SK-N-SH (cell line): ENCODE data around the gene APOBEC2. TPM values are rescaled to one million over a fixed set of nuclear protein-coding genes. Genes with fewer than 3 reads are reported as not detected.
A peak's percentile ranks its signal among the peaks of the same experiment; 100 is the strongest.

Source experiments
- CTCF ChIA-PET: fragments of 300-600, 350-600 bp; formaldehyde crosslinking; extraction: SDS; loops from one replicate; lab custom pipeline; 2021; lab: Yijun Ruan, JAX
- POLR2A ChIA-PET: fragments of 350-600 bp; sonication (Branson Sonifier 250); formaldehyde crosslinking; extraction: SDS; loops from one replicate; lab custom pipeline; 2020; ENCODE audit warnings: antibody characterized with exemption, inconsistent platforms; lab: Yijun Ruan, JAX
- DNase-seq: peaks from one replicate; pipeline ENCODE4 v3.0.0; 2012
- H2AFZ ChIP-seq: fragments of 200-600 bp; sonication (generic); 2 replicates; pipeline ENCODE4 v1.8.1; 2016; ENCODE audit warnings: antibody characterized with exemption, mild to moderate bottlenecking, low read depth
- H3F3A ChIP-seq: fragments of 200-600 bp; sonication (generic); replicated peaks from 2 replicates; pipeline ENCODE3; 2016; ENCODE audit warnings: antibody characterized with exemption, mild to moderate bottlenecking; ENCODE audit not compliant: insufficient read depth
- H3K27ac ChIP-seq, 2 experiments: fragments of 200-500 bp in 1 of 2; fragments of 200-600 bp in 1 of 2; sonication (Bioruptor generic) in 1 of 2; sonication (generic), shearing (Covaris generic) in 1 of 2; 2 replicates each; pipeline versions ENCODE4 v1.5.1 to v1.6.1; 2014 to 2016; ENCODE audit warnings: low read depth in 2 of 2, inconsistent platforms in 1 of 2, low read length in 1 of 2, mild to moderate bottlenecking in 1 of 2, mixed read lengths in 1 of 2
- H3K27me3 ChIP-seq: fragments of 200-600 bp; sonication (generic), shearing (Covaris generic); 2 replicates; pipeline ENCODE4 v1.6.1; 2016; ENCODE audit warnings: mixed run types; ENCODE audit not compliant: insufficient read depth
- H3K36me3 ChIP-seq, 2 experiments: fragments of 200-500 bp in 1 of 2; fragments of 200-600 bp in 1 of 2; sonication (Bioruptor generic) in 1 of 2; sonication (generic) in 1 of 2; replicated peaks in 1 of 2; 2 replicates each; pipeline versions ENCODE3 to v1.5.1; 2014 to 2016; ENCODE audit warnings: low read length in 1 of 2, mild to moderate bottlenecking in 1 of 2; ENCODE audit not compliant: insufficient read depth in 2 of 2, control insufficient read depth in 1 of 2
- H3K4me1 ChIP-seq, 2 experiments: fragments of 200-500 bp in 1 of 2; fragments of 200-600 bp in 1 of 2; sonication (Bioruptor generic) in 1 of 2; sonication (generic), shearing (Covaris generic) in 1 of 2; 2 replicates each; pipeline versions ENCODE4 v1.5.1 to v1.6.1; 2014 to 2016; ENCODE audit warnings: low read depth in 1 of 2, low read length in 1 of 2, mixed run types in 1 of 2; ENCODE audit not compliant: insufficient read depth in 2 of 2, control insufficient read depth in 1 of 2
- H3K4me2 ChIP-seq: fragments of 200-600 bp; sonication (generic), shearing (Covaris generic); 2 replicates; pipeline ENCODE4 v1.6.1; 2017; ENCODE audit warnings: mixed run types
- H3K4me3 ChIP-seq, 2 experiments: fragments of 200-500 bp in 1 of 2; fragments of 200-600 bp in 1 of 2; sonication (Bioruptor generic) in 1 of 2; sonication (generic), shearing (Covaris generic) in 1 of 2; 2 replicates each; pipeline versions ENCODE4 v1.5.1 to v1.8.1; 2014 to 2016; ENCODE audit warnings: low read depth in 2 of 2, inconsistent platforms in 1 of 2, low read length in 1 of 2, mild to moderate bottlenecking in 1 of 2, mixed read lengths in 1 of 2, moderate library complexity in 1 of 2
- H3K79me2 ChIP-seq: fragments of 200-600 bp; sonication (generic); 2 replicates; pipeline ENCODE4 v1.8.1; 2017; ENCODE audit warnings: mild to moderate bottlenecking; ENCODE audit not compliant: insufficient read depth
- H3K9ac ChIP-seq: fragments of 200-600 bp; sonication (generic); 2 replicates; pipeline ENCODE4 v1.6.1; 2017; ENCODE audit warnings: mixed run types
- H3K9me2 ChIP-seq: fragments of 200-600 bp; sonication (generic); 2 replicates; pipeline ENCODE4 v1.6.1; 2017; ENCODE audit warnings: mixed run types
- H3K9me3 ChIP-seq: fragments of 200-600 bp; sonication (generic); 2 replicates; pipeline ENCODE4 v1.6.1; 2017; ENCODE audit warnings: mixed run types, mild to moderate bottlenecking, moderate library complexity
- H4K20me1 ChIP-seq: fragments of 200-600 bp; sonication (generic); 2 replicates; pipeline ENCODE4 v1.6.1; 2017; ENCODE audit warnings: mild to moderate bottlenecking, mixed run types; ENCODE audit not compliant: insufficient read depth
- CHD2 ChIP-seq: fragments of 150-350 bp; IDR thresholded peaks from 2 replicates; pipeline ENCODE4 v1.6.1; 2018; ENCODE audit warnings: low read length; ENCODE audit not compliant: partially characterized antibody
- CTCF ChIP-seq: fragments of 200-600 bp; sonication (generic); IDR thresholded peaks from 2 replicates; pipeline ENCODE4 v1.6.1; 2017; ENCODE audit warnings: antibody characterized with exemption, mild to moderate bottlenecking, moderate library complexity
- ELF1 ChIP-seq: IDR thresholded peaks from 2 replicates; pipeline ENCODE4 v1.4.0; 2012
- EP300 ChIP-seq, 2 experiments: IDR thresholded peaks; 2 replicates each; pipeline versions ENCODE4 v1.4.0 to v1.6.1; 2012; ENCODE audit warnings: borderline replicate concordance in 1 of 2, low read depth in 1 of 2, low read length in 1 of 2
- EZH2phosphoT487 ChIP-seq: fragments of 200-600 bp; sonication (generic); IDR thresholded peaks from 2 replicates; pipeline ENCODE4 v1.6.1; 2017; ENCODE audit warnings: low read depth, mixed run types, mild to moderate bottlenecking, antibody characterized with exemption, moderate library complexity, borderline replicate concordance
- FOSL2 ChIP-seq: IDR thresholded peaks from 2 replicates; pipeline ENCODE4 v1.4.0; 2012; ENCODE audit warnings: low read depth, mild to moderate bottlenecking, moderate library complexity, borderline replicate concordance
- FOXM1 ChIP-seq: IDR thresholded peaks from 2 replicates; pipeline ENCODE4 v1.4.0; 2012; ENCODE audit warnings: low read depth, mild to moderate bottlenecking
- GABPA ChIP-seq: IDR thresholded peaks from 2 replicates; pipeline ENCODE4 v1.4.0; 2012; ENCODE audit warnings: low read depth, mild to moderate bottlenecking
- GATA2 ChIP-seq: sonication (generic); formaldehyde crosslinking; IDR thresholded peaks from 2 replicates; pipeline ENCODE4 v1.5.0; 2020; ENCODE audit warnings: mild to moderate bottlenecking, missing genetic modification reagents
- IRF3 ChIP-seq: fragments of 150-350 bp; IDR thresholded peaks from 2 replicates; pipeline ENCODE4 v1.6.1; 2016; ENCODE audit warnings: mild to moderate bottlenecking, low read depth, low read length
- MAX ChIP-seq: IDR thresholded peaks from 2 replicates; pipeline ENCODE4 v1.4.0; 2012; ENCODE audit warnings: low read depth
- MEF2A ChIP-seq: IDR thresholded peaks from 2 replicates; pipeline ENCODE4 v1.4.0; 2012; ENCODE audit warnings: low read depth, borderline replicate concordance
- NFIC ChIP-seq: IDR thresholded peaks from 2 replicates; pipeline ENCODE4 v1.4.0; 2012; ENCODE audit warnings: borderline replicate concordance
- NRF1 ChIP-seq: IDR thresholded peaks from 2 replicates; pipeline ENCODE4 v1.6.1; 2012; ENCODE audit warnings: low read depth, mild to moderate bottlenecking, low read length
- POLR2AphosphoS5 ChIP-seq: IDR thresholded peaks from 2 replicates; pipeline ENCODE4 v1.6.1; 2012; ENCODE audit warnings: low read depth, low read length
- RAD21 ChIP-seq: IDR thresholded peaks from 2 replicates; pipeline ENCODE4 v1.6.1; 2012; ENCODE audit warnings: mild to moderate bottlenecking, low read length
- RCOR1 ChIP-seq: fragments of 150-350 bp; IDR thresholded peaks from 2 replicates; pipeline ENCODE4 v1.6.1; 2017; ENCODE audit warnings: antibody characterized with exemption, low read length
- RXRA ChIP-seq: IDR thresholded peaks from 2 replicates; pipeline ENCODE4 v1.4.0; 2012; ENCODE audit warnings: low read depth, mild to moderate bottlenecking, borderline replicate concordance
- SIN3A ChIP-seq: IDR thresholded peaks from 2 replicates; pipeline ENCODE4 v1.6.1; 2012; ENCODE audit warnings: low read depth, mild to moderate bottlenecking, low read length, moderate library complexity, borderline replicate concordance
- SMC3 ChIP-seq: IDR thresholded peaks from 2 replicates; pipeline ENCODE4 v1.6.1; 2012; ENCODE audit warnings: low read depth, low read length, improper control_type of control experiment
- TAF1 ChIP-seq: IDR thresholded peaks from 2 replicates; pipeline ENCODE4 v1.6.1; 2012; ENCODE audit warnings: low read depth, mild to moderate bottlenecking, low read length, moderate library complexity, borderline replicate concordance
- TEAD4 ChIP-seq: IDR thresholded peaks from 2 replicates; pipeline ENCODE4 v1.4.0; 2012; ENCODE audit warnings: mild to moderate bottlenecking, borderline replicate concordance; ENCODE audit not compliant: insufficient read depth
- USF1 ChIP-seq: IDR thresholded peaks from 2 replicates; pipeline ENCODE4 v1.4.0; 2012; ENCODE audit warnings: low read depth, borderline replicate concordance
- USF2 ChIP-seq: fragments of 150-350 bp; IDR thresholded peaks from 2 replicates; pipeline ENCODE4 v1.6.1; 2017; ENCODE audit warnings: antibody characterized with exemption, low read length, low read depth, borderline replicate concordance
- YY1 ChIP-seq: IDR thresholded peaks from 2 replicates; pipeline ENCODE4 v1.4.0; 2012; ENCODE audit warnings: low read depth, mild to moderate bottlenecking
- ZBTB33 ChIP-seq: IDR thresholded peaks from 2 replicates; pipeline ENCODE4 v1.4.0; 2012; ENCODE audit warnings: low read depth, borderline replicate concordance
- WGBS: methylation state at CpG from one replicate; pipeline ENCODE4 v1.1.6; 2017; ENCODE audit warnings: low lambda C conversion rate; 5-methylcytosine and 5-hydroxymethylcytosine counted together
- polyA plus RNA-seq, 3 experiments: library from polyadenylated mRNA; depleted of rRNA; stranded (reverse); fragments of >200 nt; gene quantifications; 2 replicates each; pipeline ENCODE4 v1.2.3, GENCODE V29; 2012

The APOBEC2 gene
- polyA plus RNA-seq, 1 of the 3 experiments (the other 2 are of a cell fraction): not detected

- peak overlapping the region; percentile 90 to 99 for H3K4me3 ChIP-seq
- H3K9ac ChIP-seq: peak overlapping the region; percentile 99
- peaks cover 20 to 23% of the 10 kb centered on the region in 2 experiments for H3K4me1 ChIP-seq
- WGBS: 0% methylated on average over 6 of the region's 74 CpGs
- peaks cover 22% of the 10 kb centered on the region for H3F3A ChIP-seq
- DNase-seq: peak; percentile 91
- peaks cover 67% of the 10 kb centered on the region for H3K79me2 ChIP-seq
- POLR2A ChIA-PET: interaction anchor here (0.8 to 1.4 kb wide), 2 partner anchors 10 to 51 kb away, joined by 3 to 6 read pairs; no protein-coding TSS in a partner anchor
- H3K4me2 ChIP-seq: peak overlapping the region; percentile 79
- no peaks in the 10 kb centered on the region for H3K27me3 ChIP-seq
- H4K20me1 ChIP-seq: peaks cover 46% of the 10 kb centered on the region
- CTCF ChIA-PET: no interaction called here
- no peaks in the 10 kb centered on the region for H3K9me2 ChIP-seq
- peaks cover 17 to 35% of the 10 kb centered on the region in 2 experiments for H3K36me3 ChIP-seq
- H2AFZ ChIP-seq: peak overlapping the region; percentile 26; the same call in 1 of the 2 replicates
- peak overlapping the region; percentile 98 to 99 for H3K27ac ChIP-seq
- no peaks in the 10 kb centered on the region for H3K9me3 ChIP-seq
- TF ChIP-seq USF2 (no peak), MEF2A (peak; percentile 15; the same call in 1 of the 2 replicates), CHD2 (peak; percentile 57), RAD21 (no peak), NRF1 (no peak), IRF3 (no peak), EP300 (IDR thresholded peaks at IDR 0.05; ENCODE audit: borderline replicate concordance in 1 of 2, low read depth in 1 of 2, low read length in 1 of 2) (no peak), TAF1 (0 out of 2 replicates have a peak, but pooled peaks have one; percentile 44), POLR2AphosphoS5 (peak; percentile 88), ELF1 (no peak), EZH2phosphoT487 (no peak), USF1 (no peak), FOXM1 (no peak), RCOR1 (no peak), GABPA (peak; percentile 57), FOSL2 (no peak), YY1 (0 out of 2 replicates have a peak, but pooled peaks have one; percentile 19), TEAD4 (no peak), GATA2 (CRISPR knock-in tag) (no peak), MAX (0 out of 2 replicates have a peak, but pooled peaks have one; percentile 10), ZBTB33 (no peak), RXRA (no peak), NFIC (no peak), SIN3A (0 out of 2 replicates have a peak, but pooled peaks have one; percentile 12), SMC3 (no peak), CTCF (peak; percentile 27)
Measured at GRCh38 chr6:41073203-41073967, 20.4 kb downstream of the APOBEC2 start.
